GM12891 (cell line): Measurements from ENCODE around the gene ASXL1.

Experiments used
- POLR2A ChIP-seq: IDR thresholded peaks from 2 replicates; pipeline ENCODE4 v1.6.1; 2011; ENCODE audit warnings: low read depth, low read length, control low read depth
- POLR2AphosphoS5 ChIP-seq: IDR thresholded peaks from 2 replicates; pipeline ENCODE4 v1.6.1; 2011; ENCODE audit warnings: low read depth, low read length, control low read depth
- SPI1 ChIP-seq: IDR thresholded peaks from 2 replicates; pipeline ENCODE4 v1.6.1; 2011; ENCODE audit warnings: low read depth, low read length, control low read depth
- TAF1 ChIP-seq: IDR thresholded peaks from 2 replicates; pipeline ENCODE4 v1.6.1; 2011; ENCODE audit warnings: low read depth, low read length, control low read depth

DNA sequence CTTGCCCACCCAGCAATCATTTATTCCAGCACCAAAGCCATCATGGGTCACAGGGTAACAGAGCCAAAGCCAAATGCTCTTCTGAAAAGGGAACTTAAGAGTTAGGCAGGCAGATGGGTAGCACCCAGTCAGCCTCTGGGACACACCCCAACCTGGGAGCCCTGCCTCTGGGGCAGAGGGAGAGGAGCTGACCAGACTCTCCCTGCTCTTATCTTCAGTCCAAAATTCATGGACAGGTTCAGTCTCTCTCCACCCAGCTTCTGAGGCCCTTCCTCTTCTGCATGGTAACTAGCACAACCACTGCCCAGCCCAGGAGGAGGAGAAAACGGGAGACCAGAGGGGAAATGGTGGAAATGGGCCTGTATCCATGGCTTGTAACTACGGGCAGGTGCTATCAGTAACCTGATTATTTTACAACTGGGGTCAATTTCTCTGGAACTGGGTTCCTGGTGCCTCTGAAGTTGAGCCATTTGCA is 121.6 kb downstream of the ASXL1 start:
- TF ChIP-seq POLR2A (no peak), TAF1 (no peak), POLR2AphosphoS5 (no peak), SPI1 (no peak)
